HG02759 (cell line): Measurements from ENCODE around the gene OR10H4.
"Not testable (repeated sequence)": the region's sequence is repeated elsewhere in the genome, so short reads cannot be mapped to it uniquely, and the experiment has no call there.

Source experiments
- ATAC-seq: cut with Tn5 transposase; IDR thresholded peaks from one replicate; pipeline ENCODE4 v1.9.1; 2021; ENCODE audit warnings: mild to moderate bottlenecking, moderate library complexity; ENCODE audit not compliant: unreplicated experiment

Gene OR10H4

DNA sequence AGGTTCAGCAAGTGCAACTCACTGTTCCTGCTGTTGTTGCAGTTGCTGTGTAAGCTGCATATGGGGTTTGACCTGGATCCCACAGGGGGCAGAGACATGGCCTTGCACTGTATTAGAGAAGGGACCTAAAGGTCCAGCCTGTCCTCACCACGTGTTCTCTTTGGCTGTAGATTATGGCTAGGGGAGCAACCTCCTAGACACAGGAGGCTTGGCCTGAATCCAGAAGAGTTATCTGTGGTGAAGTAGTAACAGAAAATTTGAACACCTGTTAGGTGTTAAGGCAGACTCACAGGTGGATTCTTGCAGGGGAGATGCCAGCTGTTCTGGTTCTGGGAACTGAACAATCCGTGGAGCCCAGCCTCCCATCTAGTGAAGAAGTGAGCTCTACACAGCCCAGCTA lies 11.0 kb upstream of the OR10H4 start:
- ATAC-seq = no peak

DNA sequence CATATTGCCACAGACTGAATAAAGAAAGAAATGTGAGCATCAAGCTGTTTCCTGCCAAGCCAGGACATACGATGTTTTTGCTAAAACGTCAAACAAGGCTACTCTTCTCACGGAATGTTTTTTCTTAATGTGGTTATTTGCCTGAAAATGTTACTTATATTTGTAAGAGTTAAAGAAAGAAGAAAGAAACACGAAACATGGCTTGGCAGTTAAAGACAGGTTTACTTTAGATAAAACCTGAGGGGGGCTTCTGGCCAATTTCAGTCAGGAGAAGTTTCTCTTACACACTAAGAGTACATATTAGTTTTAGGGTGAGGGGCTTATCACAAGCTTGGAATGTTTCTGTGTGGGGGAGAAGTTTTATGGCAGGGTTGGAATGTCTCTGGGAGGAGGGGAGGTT lies 4.4 kb upstream of the OR10H4 start:
- no peak for ATAC-seq

DNA sequence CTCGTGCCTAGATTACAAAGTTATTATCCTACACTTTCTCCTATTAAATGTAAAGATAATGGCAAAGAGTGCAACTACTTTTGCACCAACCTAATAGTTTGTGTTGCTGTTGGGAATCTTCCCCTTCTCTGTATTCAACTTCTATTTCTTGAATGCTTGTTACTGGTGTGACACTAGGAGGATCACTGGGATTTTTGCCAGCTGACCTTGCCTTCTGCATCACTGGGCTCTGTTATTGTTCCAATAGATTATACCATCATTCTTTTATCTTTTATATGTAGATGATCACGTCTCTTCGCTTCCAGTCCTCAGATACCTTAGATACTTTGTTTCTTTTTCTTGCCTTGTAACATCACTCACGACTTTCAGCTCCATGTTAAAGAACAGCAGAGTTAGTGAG lies 3.5 kb upstream of the OR10H4 start:
- no peak for ATAC-seq

DNA sequence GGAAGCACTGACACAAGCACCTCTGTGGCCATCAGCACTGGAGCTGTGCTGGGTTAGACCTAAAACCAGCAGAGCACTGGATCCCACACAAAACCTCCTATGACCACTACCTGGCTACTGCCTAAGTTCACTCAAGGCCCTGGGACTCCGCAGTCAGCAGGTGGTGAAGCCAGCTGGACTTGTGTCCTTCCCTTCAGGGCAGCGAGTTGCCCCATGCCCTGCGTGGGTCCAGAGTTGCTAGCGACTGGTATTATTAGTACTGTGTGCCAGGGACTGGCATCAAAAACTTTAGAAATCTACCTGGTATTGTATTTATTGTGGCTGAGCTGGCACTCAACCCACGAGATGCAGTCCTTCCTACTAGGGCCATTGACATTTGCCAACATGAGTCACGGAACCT lies 6.0 kb downstream of the OR10H4 start:
- no peak for ATAC-seq

DNA sequence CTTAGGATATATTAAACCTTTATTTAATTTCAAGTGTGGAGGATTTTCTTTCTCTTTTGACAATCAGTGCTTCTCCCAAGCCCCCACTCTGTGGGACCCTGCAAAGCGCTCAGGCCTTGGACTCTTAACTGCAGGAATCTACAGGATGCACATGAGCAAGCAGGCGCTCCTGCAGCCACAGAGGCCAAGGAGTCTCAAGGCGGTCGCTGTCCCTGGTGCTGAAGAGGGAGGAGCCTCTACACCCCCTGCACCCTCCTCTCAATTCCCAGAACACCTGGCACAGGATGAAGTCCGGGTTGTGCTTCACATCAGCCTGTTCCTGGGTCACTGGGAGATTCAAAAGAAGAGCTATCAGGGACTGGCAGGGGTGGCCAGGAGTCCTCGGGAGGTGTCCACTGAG lies 13.5 kb downstream of the OR10H4 start:
- ATAC-seq = no peak

DNA sequence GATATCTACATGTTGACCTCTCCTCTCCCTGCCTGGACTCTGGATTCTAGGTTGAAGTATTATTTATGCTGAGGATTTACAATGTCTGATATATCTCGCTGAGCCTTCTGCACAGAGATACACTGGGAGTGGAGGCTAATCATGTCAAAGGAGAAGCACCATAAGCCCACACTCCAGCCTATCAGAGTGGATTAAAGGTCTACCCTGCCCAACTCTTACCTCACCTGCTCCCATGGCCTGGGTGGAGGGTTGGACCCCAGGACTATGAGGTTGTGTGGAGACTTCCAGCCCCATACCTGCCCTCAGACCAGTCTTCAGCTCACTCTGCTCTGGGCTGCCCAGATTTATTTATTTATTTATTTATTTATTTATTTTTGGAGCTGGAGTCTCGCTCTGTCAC lies 15.4 kb downstream of the OR10H4 start:
- no peak for ATAC-seq

DNA sequence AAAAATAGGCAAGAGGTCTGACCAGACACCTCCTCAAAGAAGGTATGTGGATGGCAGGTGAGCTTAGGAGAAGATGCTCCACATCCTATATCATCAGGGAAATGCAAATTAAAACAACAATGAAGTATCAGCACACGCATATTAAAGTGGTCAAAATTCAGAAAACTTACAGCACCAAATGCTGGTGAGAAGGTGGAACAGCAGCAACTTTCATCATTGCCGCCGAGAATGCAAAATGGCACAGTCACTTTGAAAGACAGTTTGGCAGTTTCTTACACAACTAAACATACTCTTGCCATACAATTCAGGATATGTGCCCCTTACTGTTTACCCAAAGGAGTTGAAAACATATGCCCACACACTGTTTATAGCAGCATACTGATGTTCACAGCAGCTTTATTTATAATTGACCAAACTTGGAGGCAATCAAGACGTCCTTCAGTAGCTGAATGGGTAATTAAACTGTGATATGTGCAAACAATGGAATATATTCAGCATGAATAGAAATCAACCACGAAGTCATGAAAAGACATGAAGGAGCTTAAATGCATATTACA lies 22.5 kb downstream of the OR10H4 start:
- no peak for ATAC-seq

DNA sequence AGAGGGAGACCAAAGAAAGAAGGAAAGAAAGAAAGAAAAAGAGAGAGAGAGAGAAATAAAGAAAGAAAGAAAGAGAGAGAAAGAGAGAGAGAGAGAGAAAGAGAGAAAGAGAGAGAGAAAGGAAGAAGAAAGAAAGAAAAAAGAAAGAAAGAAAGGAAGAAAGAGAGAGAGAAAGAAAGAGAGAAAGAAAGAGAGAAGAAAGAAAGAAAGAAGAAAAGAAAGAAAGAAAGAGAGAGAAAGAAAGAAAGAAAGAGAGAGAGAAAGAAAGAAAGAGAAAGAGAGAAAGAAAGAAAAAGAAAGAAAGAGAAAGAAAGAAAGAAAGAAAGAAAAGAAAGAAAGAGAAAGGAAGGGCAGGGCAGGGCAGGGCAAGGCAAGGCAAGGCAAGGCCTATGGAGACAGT lies 23.2 kb downstream of the OR10H4 start:
- not testable (repeated sequence) for ATAC-seq

DNA sequence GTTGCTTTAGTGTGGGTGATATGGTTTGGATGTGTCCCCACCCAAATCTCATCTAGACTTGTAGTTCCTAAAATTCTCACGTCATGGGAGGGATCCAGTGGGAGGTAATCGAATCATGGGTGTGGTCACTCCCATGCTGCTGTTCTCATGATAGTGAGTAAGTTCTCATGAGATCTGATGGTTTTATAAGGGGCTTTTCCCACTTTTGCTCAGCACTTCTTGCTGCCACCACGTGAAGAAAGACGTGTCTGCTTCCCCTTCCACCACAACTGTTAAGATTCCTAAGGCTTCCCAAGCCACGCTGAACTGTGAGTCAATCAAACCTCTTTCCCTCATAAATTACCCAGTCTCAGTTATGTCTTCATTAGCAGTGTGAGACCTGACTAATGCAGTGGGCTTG lies 26.0 kb downstream of the OR10H4 start:
- no peak for ATAC-seq

DNA sequence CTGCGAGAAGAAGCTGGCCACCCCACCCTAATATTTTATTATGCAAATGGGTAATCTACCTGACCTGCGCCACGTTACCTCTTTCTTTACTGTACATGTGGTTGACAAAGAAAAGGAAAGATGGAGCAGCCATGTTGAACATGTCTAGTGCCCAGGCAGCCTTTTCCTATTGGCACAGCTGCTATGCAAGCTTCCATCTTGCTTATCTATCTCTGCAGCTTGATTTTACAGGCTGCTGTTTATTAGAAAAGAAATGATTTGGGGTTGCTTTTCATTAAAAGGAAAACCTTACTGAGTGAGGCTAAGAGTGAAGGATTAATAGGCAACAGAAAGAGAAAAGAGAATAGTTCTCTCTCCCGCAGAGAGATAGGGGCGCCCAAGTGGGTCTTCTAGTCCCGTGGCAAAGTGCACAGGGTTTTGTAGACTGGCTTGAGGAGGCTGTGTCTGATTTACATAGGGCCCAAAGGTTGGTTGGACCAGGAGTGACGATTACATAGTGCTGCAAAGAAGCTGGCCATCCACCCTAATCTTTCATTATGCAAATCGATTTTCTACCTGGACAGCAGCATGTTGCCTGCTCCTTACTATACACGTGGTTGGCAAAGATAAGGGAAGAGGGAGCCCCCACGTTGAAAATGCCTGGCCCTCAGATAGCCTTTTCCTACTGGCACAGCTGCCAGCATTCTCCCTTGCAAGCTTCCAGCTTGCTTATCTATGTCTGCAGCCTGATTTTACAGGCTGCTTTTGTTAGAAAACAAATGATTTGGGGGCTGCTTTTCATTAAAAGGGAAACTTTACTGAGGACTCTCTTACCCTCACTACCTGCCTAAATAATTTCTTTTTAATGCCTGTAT lies 28.3 kb downstream of the OR10H4 start:
- ATAC-seq = no peak

DNA sequence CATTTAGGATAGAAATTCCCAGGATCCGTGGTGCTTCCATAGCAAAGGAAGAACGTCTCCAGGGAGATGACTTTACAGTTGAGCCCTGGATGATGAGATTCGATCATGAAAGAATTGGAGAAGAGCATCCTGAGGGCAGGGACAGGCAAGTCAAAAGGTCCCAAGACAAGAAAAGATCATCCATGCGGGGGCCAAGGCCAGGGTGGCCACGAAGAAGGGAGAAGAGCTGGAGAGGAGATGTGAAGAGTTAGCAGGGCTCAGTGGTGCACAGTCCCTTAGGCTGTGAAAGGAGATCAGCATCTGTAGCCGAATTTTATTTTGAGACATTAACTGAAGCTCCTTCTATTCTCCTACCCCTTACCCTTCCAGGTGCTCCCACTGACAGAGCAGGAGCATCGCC lies 28.9 kb downstream of the OR10H4 start:
- no peak for ATAC-seq

DNA sequence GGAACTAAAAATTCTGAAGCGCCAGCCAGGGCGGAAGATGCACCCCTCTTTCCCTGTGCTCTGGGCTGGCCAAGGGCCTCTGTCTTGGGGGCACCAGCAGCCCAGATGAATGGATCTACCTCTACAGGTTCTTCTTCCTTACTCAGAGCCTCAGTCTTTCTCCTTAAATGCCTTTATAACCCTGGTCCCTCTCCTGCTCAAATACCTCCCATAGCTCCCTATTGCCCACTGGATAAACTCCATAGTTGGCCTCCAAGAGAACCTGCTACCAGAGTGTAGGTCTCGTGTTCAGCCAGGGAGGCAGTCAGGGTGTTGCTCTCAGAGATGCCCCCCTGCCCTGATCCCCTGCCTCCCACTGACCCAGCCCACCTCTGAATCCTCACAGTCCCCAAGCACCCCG lies 30.5 kb downstream of the OR10H4 start:
- no peak for ATAC-seq

DNA sequence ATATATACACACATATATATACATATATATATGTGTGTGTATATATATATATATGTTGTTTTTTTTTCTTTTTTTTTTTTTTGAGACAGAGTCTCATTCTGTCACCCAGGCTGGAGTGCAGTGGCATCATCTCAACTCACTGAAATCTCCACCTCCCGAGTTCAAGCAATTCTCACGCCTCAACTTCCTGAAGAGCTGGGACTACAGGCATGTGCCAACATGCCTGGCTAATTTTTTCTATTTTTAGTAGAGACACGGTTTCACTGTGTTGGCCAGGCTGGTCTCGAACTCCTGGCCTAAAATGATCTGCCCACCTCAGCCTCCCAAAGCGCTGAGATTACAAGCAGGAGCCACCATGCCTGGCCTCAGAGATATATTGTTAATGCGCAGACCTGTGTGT lies 37.0 kb downstream of the OR10H4 start:
- not testable (repeated sequence) for ATAC-seq

DNA sequence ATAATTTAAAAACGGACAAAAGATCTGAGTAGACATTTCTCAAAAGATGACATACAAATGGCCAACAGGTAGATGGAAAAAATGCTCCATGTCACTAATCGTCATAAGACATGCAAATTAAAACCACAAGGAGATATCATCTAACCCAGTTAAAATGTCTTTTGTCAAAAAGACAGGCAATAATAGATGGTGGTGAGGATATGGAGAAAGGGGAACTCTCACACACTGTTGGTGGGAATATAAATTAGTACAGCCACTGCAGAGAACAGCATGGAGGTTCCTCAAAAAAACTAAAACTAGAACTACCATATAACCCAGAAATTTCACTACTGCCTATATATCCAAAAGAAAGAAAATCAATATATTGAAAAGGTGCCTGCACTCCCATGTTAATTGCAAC lies 37.9 kb downstream of the OR10H4 start:
- ATAC-seq = no peak

DNA sequence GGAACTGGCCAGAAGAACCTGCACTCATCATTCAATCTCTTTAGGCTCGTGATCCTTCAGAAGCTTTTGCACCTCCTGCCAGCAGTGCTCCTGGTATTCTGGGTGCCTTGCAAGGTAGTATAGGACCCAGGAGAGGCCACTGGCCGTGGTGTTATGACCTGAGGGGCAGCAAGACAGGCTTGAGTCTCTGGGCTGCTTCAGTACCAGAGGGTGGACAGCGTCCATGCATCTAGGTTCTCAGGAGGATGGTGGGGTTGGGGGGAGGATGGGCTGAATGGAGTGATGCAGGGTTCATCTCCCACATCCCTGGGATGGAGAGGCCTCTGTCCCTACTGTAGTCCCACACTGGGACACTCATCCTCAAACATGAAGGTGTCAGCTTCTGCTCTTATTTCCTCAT lies 41.1 kb downstream of the OR10H4 start:
- no peak for ATAC-seq

DNA sequence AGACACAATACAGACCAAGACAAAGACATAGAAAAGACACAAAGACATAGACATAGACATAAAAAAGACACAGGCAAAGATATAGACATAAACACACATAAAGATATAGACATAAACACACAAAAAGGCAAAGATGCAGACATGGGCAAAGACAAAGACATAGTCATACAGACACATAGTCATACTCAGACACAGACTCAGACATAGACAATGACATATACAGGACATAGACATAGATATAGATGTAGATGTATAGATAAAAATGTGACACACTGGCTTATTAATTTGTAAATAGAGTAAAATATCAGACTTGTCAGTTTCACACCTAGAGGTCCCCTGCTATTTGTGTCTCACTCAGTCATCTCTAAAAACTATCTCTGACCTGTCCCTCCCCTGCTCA lies 42.8 kb downstream of the OR10H4 start:
- no peak for ATAC-seq

DNA sequence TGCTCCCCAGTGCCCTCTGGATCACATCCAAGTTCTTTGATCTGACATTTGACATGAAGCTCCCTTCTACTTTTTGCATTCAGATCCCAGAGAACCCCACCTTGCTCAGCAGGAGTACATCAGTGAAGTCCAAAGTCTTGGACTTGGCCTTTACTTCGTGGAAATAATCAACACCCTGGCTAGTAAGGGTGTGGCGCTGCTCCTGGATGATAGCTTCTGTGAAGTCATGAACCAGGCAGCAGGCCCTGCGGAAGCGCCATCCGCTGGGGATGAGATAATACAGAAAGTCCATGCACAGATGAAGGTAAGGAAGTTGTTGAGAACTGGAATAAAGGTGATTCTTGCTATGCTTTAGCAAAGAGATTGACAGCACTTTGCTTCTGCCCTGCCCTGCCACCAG lies 43.2 kb downstream of the OR10H4 start:
- no peak for ATAC-seq

DNA sequence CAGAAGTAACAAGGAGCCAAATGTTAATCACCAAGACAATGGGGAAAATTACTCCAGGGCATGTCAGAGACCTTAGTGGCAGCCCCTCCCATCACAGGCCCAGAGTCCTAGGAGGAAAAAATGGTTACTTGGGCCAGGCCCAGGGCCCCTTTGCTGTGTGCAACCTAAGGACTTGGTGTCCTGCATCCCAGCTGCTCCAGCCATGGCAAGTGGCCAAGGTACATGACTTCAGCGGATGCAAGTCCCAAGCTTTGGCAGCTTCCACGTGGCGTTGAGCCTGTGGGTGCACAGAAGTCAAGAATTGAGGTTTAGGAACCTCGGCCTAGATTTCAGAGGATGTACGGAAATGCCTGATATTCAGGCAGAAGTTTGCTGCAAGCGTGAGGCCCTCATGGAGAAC lies 46.7 kb downstream of the OR10H4 start:
- no peak for ATAC-seq

DNA sequence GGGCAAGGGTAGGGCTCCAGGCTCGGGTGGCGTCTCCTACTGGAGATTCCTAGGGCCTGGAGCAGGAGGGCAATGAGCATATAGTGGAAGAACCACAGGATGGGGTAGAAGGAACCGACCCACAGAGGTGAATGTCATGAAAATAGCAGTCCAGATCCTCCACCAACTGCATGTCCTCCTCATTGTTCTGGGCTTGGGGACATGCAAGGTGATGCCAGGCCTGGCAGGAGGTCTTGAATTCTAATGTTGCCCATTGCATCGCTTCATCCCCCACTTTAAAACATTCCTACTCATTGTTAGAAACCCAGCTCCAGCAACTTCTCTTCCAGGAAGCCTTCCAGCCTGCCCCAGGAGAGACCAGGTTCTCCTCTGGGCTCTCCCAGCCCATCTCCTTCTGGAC lies 49.4 kb downstream of the OR10H4 start:
- ATAC-seq = no peak
